AG09309 (cell line): Measurements from ENCODE around the gene COL19A1.

Experiments
- DNase-seq: peaks from one replicate; pipeline ENCODE4 v3.0.0-alpha.2; 2010; ENCODE audit warnings: low read depth
- H3K4me3 ChIP-seq: 2 replicates; pipeline ENCODE4 v1.5.1; 2011; ENCODE audit warnings: mild to moderate bottlenecking, low read depth, low read length, moderate library complexity; ENCODE audit not compliant: control insufficient read depth
- CTCF ChIP-seq: IDR thresholded peaks from 2 replicates; pipeline ENCODE4 v1.5.1; 2011; ENCODE audit warnings: mild to moderate bottlenecking, low read depth, low read length, inconsistent platforms; ENCODE audit not compliant: insufficient read depth, control insufficient read depth; ENCODE audit errors: missing control alignments

COL19A1 gene

GRCh38 chr6:70041411-70041810, 175.1 kb downstream of the COL19A1 start:
- no peak for TF ChIP-seq CTCF
- no peak for DNase-seq
- H3K4me3 ChIP-seq: no peak overlapping the region

DNA sequence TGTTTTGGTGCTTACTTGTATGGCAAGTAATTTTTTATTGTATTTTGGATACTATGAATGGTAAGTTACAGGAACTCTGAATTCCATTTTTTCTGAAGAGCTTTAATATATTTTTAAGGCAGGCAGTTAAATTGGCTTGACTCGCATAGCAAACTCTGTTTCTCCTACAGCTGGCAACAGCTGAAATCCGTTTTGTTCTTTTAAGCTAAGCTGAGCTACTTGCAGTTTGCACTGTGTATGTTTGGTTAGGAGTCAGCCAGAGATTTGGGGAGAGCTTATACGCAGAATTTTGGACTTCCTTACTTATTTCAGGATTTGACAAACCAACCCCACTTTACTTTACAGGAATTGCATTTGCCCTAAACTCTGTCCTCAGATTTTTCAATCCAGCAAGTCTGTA, 179.1 kb downstream of the COL19A1 start:
- TF ChIP-seq CTCF: no peak
- H3K4me3 ChIP-seq: no peak overlapping the region
- DNase-seq: no peak

DNA sequence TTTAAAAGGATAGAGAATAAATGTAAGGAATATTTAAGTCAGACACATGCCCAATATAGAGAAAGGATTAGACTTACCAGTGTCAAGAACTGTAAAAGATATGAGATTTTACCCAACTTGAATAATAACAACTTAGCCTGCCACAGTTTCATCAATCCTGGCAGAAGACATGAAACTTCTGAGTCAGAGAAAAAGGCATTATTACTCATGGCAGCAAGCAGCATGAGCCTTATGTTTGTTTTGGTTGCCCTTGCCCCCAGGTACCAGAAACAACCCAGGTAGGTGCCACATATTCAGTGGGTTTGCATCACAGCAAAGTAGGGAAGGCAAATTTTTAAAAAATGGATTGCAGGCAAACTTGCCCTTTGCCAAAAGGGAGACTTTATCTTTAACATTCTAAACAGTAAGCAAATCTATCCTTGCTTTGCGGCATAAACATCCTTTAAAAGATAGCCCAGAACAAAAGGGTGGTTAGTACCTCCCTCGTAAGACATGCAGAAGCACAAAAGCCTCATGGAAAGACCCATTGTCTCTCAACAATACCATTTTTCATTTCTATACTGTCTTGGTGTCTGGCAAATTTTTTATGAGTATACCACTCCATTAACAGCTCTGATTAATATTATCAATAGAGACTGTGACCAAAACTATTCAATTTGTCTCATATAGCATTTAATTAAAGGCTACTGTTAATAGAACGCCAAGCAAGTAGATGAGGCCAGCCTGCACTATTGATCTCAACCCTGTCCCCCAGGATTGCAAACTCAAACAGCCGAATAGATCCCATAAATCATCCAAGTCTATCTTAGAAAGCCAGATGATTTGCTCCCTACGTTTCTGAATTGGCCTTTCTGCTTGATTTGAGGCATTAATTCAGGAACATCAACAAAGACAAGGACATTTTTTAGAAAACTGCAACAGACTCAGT, 185.1 kb downstream of the COL19A1 start:
- DNase-seq: no peak
- no peak for TF ChIP-seq CTCF
- no peak overlapping the region for H3K4me3 ChIP-seq

GRCh38 chr6:70059039-70059719, 192.8 kb downstream of the COL19A1 start:
- TF ChIP-seq CTCF: no peak
- no peak overlapping the region for H3K4me3 ChIP-seq
- no peak for DNase-seq

- no peak overlapping the region for H3K4me3 ChIP-seq
- no peak for TF ChIP-seq CTCF
- no peak for DNase-seq
These were observed 194.3 kb downstream of the COL19A1 start for GRCh38 chr6:70060680-70061079.

- TF ChIP-seq CTCF: no peak
- no peak for DNase-seq
- no peak overlapping the region for H3K4me3 ChIP-seq
These were observed 195.2 kb downstream of the COL19A1 start for GRCh38 chr6:70061546-70061945.
